SK-N-SH (cell line): ENCODE measurements around the gene XXYLT1. TPM values are rescaled to one million over a fixed set of nuclear protein-coding genes. Genes with fewer than 3 reads are reported as not detected.

Experiments used
- CTCF ChIA-PET: fragments of 300-600, 350-600 bp; formaldehyde crosslinking; extraction: SDS; loops from one replicate; lab custom pipeline; 2021; lab: Yijun Ruan, JAX
- POLR2A ChIA-PET: fragments of 350-600 bp; sonication (Branson Sonifier 250); formaldehyde crosslinking; extraction: SDS; loops from one replicate; lab custom pipeline; 2020; ENCODE audit warnings: antibody characterized with exemption, inconsistent platforms; lab: Yijun Ruan, JAX
- DNase-seq: peaks from one replicate; pipeline ENCODE4 v3.0.0; 2012
- H2AFZ ChIP-seq: fragments of 200-600 bp; sonication (generic); 2 replicates; pipeline ENCODE4 v1.8.1; 2016; ENCODE audit warnings: antibody characterized with exemption, mild to moderate bottlenecking, low read depth
- H3F3A ChIP-seq: fragments of 200-600 bp; sonication (generic); replicated peaks from 2 replicates; pipeline ENCODE3; 2016; ENCODE audit warnings: antibody characterized with exemption, mild to moderate bottlenecking; ENCODE audit not compliant: insufficient read depth
- H3K27ac ChIP-seq, 2 experiments: fragments of 200-500 bp in 1 of 2; fragments of 200-600 bp in 1 of 2; sonication (Bioruptor generic) in 1 of 2; sonication (generic), shearing (Covaris generic) in 1 of 2; 2 replicates each; pipeline versions ENCODE4 v1.5.1 to v1.6.1; 2014 to 2016; ENCODE audit warnings: low read depth in 2 of 2, inconsistent platforms in 1 of 2, low read length in 1 of 2, mild to moderate bottlenecking in 1 of 2, mixed read lengths in 1 of 2
- H3K27me3 ChIP-seq: fragments of 200-600 bp; sonication (generic), shearing (Covaris generic); 2 replicates; pipeline ENCODE4 v1.6.1; 2016; ENCODE audit warnings: mixed run types; ENCODE audit not compliant: insufficient read depth
- H3K36me3 ChIP-seq, 2 experiments: fragments of 200-500 bp in 1 of 2; fragments of 200-600 bp in 1 of 2; sonication (Bioruptor generic) in 1 of 2; sonication (generic) in 1 of 2; replicated peaks in 1 of 2; 2 replicates each; pipeline versions ENCODE3 to v1.5.1; 2014 to 2016; ENCODE audit warnings: low read length in 1 of 2, mild to moderate bottlenecking in 1 of 2; ENCODE audit not compliant: insufficient read depth in 2 of 2, control insufficient read depth in 1 of 2
- H3K4me1 ChIP-seq, 2 experiments: fragments of 200-500 bp in 1 of 2; fragments of 200-600 bp in 1 of 2; sonication (Bioruptor generic) in 1 of 2; sonication (generic), shearing (Covaris generic) in 1 of 2; 2 replicates each; pipeline versions ENCODE4 v1.5.1 to v1.6.1; 2014 to 2016; ENCODE audit warnings: low read depth in 1 of 2, low read length in 1 of 2, mixed run types in 1 of 2; ENCODE audit not compliant: insufficient read depth in 2 of 2, control insufficient read depth in 1 of 2
- H3K4me2 ChIP-seq: fragments of 200-600 bp; sonication (generic), shearing (Covaris generic); 2 replicates; pipeline ENCODE4 v1.6.1; 2017; ENCODE audit warnings: mixed run types
- H3K4me3 ChIP-seq, 2 experiments: fragments of 200-500 bp in 1 of 2; fragments of 200-600 bp in 1 of 2; sonication (Bioruptor generic) in 1 of 2; sonication (generic), shearing (Covaris generic) in 1 of 2; 2 replicates each; pipeline versions ENCODE4 v1.5.1 to v1.8.1; 2014 to 2016; ENCODE audit warnings: low read depth in 2 of 2, inconsistent platforms in 1 of 2, low read length in 1 of 2, mild to moderate bottlenecking in 1 of 2, mixed read lengths in 1 of 2, moderate library complexity in 1 of 2
- H3K79me2 ChIP-seq: fragments of 200-600 bp; sonication (generic); 2 replicates; pipeline ENCODE4 v1.8.1; 2017; ENCODE audit warnings: mild to moderate bottlenecking; ENCODE audit not compliant: insufficient read depth
- H3K9ac ChIP-seq: fragments of 200-600 bp; sonication (generic); 2 replicates; pipeline ENCODE4 v1.6.1; 2017; ENCODE audit warnings: mixed run types
- H3K9me2 ChIP-seq: fragments of 200-600 bp; sonication (generic); 2 replicates; pipeline ENCODE4 v1.6.1; 2017; ENCODE audit warnings: mixed run types
- H3K9me3 ChIP-seq: fragments of 200-600 bp; sonication (generic); 2 replicates; pipeline ENCODE4 v1.6.1; 2017; ENCODE audit warnings: mixed run types, mild to moderate bottlenecking, moderate library complexity
- H4K20me1 ChIP-seq: fragments of 200-600 bp; sonication (generic); 2 replicates; pipeline ENCODE4 v1.6.1; 2017; ENCODE audit warnings: mild to moderate bottlenecking, mixed run types; ENCODE audit not compliant: insufficient read depth
- FOSL2 ChIP-seq: IDR thresholded peaks from 2 replicates; pipeline ENCODE4 v1.4.0; 2012; ENCODE audit warnings: low read depth, mild to moderate bottlenecking, moderate library complexity, borderline replicate concordance
- FOXJ3 ChIP-seq: sonication (generic); formaldehyde crosslinking; IDR thresholded peaks from 2 replicates; pipeline ENCODE4 v1.5.1; 2020; ENCODE audit warnings: mild to moderate bottlenecking, missing genetic modification reagents
- MEF2A ChIP-seq: IDR thresholded peaks from 2 replicates; pipeline ENCODE4 v1.4.0; 2012; ENCODE audit warnings: low read depth, borderline replicate concordance
- MXI1 ChIP-seq: IDR thresholded peaks from 2 replicates; pipeline ENCODE4 v1.6.1; 2012; ENCODE audit warnings: mild to moderate bottlenecking, low read depth, low read length, improper control_type of control experiment
- NRF1 ChIP-seq: IDR thresholded peaks from 2 replicates; pipeline ENCODE4 v1.6.1; 2012; ENCODE audit warnings: low read depth, mild to moderate bottlenecking, low read length
- RAD21 ChIP-seq: IDR thresholded peaks from 2 replicates; pipeline ENCODE4 v1.6.1; 2012; ENCODE audit warnings: mild to moderate bottlenecking, low read length
- RCOR1 ChIP-seq: fragments of 150-350 bp; IDR thresholded peaks from 2 replicates; pipeline ENCODE4 v1.6.1; 2017; ENCODE audit warnings: antibody characterized with exemption, low read length
- RFX5 ChIP-seq: IDR thresholded peaks from 2 replicates; pipeline ENCODE4 v1.6.1; 2012; ENCODE audit warnings: mild to moderate bottlenecking, improper control_type of control experiment, low read length
- YY1 ChIP-seq: IDR thresholded peaks from 2 replicates; pipeline ENCODE4 v1.4.0; 2012; ENCODE audit warnings: low read depth, mild to moderate bottlenecking
- WGBS: methylation state at CpG from one replicate; pipeline ENCODE4 v1.1.6; 2017; ENCODE audit warnings: low lambda C conversion rate; 5-methylcytosine and 5-hydroxymethylcytosine counted together
- polyA plus RNA-seq, 3 experiments: library from polyadenylated mRNA; depleted of rRNA; stranded (reverse); fragments of >200 nt; gene quantifications; 2 replicates each; pipeline ENCODE4 v1.2.3, GENCODE V29; 2012
- TF ChIP-seq, protein P1 (sequence below): IDR thresholded peaks from 2 replicates; pipeline ENCODE4 v1.4.0; 2012; ENCODE audit warnings: low read depth, borderline replicate concordance

Gene XXYLT1
- polyA plus RNA-seq, 1 of the 3 experiments (the other 2 are of a cell fraction) = 22.6 TPM

DNA sequence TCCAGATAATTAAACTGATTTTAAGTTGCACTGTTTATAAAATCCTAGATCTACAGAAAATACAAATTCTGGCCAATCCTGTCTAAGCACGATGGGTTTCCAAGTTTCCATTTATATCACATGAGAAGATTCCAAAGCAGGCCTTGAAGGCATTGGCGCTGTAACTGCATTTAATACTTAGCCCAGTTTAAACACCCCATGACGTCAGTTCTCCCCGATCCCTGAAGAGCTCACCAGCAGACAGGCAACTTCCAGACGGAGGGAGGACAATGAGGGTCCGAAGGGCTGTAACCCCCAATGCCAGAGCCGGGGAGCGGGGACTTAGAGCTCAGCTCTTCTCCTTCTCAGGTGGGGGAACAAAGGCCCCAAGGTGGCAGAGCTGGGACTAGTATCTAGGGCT is 117.3 kb downstream of the XXYLT1 start:
- Histone ChIP-seq H2AFZ (no peak overlapping the region), H3K27me3 (no peaks in the 10 kb centered on the region), H3K36me3 (peaks cover 0 to 2% of the 10 kb centered on the region in 2 experiments), H3K9ac (no peak overlapping the region), H3K79me2 (peaks cover 6% of the 10 kb centered on the region; the same call in 1 of the 2 replicates), H3K4me2 (no peak overlapping the region), H3F3A (peaks cover 20% of the 10 kb centered on the region), H3K27ac (peak overlapping the region in 1 of 2 experiments; percentile 98; a peak in 2 of 4 replicates), H4K20me1 (no peaks in the 10 kb centered on the region), H3K9me2 (no peaks in the 10 kb centered on the region), H3K4me1 (peaks cover 58 to 86% of the 10 kb centered on the region in 2 experiments), H3K9me3 (no peaks in the 10 kb centered on the region), H3K4me3 (no peak overlapping the region)
- ChIA-PET POLR2A (interaction anchor here (1.2 kb wide), 1 partner anchor 18 kb away, joined by 3 read pairs; no protein-coding TSS in a partner anchor), CTCF (interaction anchor here (1.0 to 1.5 kb wide), 6 partner anchors 9 to 482 kb away, joined by 3 to 7 read pairs (median 4); partner anchors contain the start of gene LSG1)
- WGBS = 98% methylated on average over 8 of the region's 8 CpGs
- no peak for DNase-seq
- TF ChIP-seq YY1 (no peak), FOXJ3 (CRISPR knock-in tag) (no peak), MEF2A (no peak), RCOR1 (no peak)
- TF ChIP-seq, protein P1, sequence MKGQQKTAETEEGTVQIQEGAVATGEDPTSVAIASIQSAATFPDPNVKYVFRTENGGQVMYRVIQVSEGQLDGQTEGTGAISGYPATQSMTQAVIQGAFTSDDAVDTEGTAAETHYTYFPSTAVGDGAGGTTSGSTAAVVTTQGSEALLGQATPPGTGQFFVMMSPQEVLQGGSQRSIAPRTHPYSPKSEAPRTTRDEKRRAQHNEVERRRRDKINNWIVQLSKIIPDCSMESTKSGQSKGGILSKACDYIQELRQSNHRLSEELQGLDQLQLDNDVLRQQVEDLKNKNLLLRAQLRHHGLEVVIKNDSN = no peak

DNA sequence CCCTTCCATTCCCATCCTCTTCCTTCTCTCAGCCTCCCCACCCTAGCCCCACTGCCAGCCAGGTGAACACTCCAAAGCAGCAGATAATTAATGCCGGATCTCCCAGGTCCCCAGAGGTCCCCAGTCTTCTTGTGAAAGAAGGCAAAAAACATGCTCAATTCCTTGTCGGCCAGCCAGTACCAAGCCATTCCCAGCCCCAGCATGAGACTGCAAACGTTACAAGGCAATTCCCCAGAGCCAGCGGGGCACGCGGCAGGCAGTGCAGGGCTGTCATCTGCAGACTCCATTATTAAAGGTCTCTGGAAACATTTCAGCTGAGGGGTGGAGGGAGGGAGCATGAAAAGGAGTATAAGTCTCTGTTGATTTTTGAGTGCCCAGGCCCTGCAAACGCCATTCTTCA is 117.8 kb downstream of the XXYLT1 start:
- no peaks in the 10 kb centered on the region for H3K9me2 ChIP-seq
- no peaks in the 10 kb centered on the region for H3K27me3 ChIP-seq
- no peak overlapping the region for H3K4me3 ChIP-seq
- H3K27ac ChIP-seq = peak overlapping the region in 1 of 2 experiments; percentile 98; a peak in 2 of 4 replicates
- no peaks in the 10 kb centered on the region for H4K20me1 ChIP-seq
- POLR2A ChIA-PET = interaction anchor here (1.2 kb wide), 1 partner anchor 17 kb away, joined by 3 read pairs; no protein-coding TSS in a partner anchor
- peak; percentile 54 for DNase-seq
- H3K79me2 ChIP-seq = peaks cover under 1% of the 10 kb centered on the region; the same call in 1 of the 2 replicates
- H2AFZ ChIP-seq = no peak overlapping the region
- H3F3A ChIP-seq = peaks cover 20% of the 10 kb centered on the region
- no peak overlapping the region for H3K4me2 ChIP-seq
- H3K9ac ChIP-seq = no peak overlapping the region
- peaks cover 58 to 84% of the 10 kb centered on the region in 2 experiments for H3K4me1 ChIP-seq
- H3K36me3 ChIP-seq = no peaks in the 10 kb centered on the region
- 71% methylated on average over 7 of the region's 7 CpGs for WGBS
- H3K9me3 ChIP-seq = no peaks in the 10 kb centered on the region
- TF ChIP-seq RAD21 = peak; percentile 38
- TF ChIP-seq MXI1 = peak; percentile 96
- no peak for TF ChIP-seq RFX5
- CTCF ChIA-PET = interaction anchor here (1.0 to 1.5 kb wide), 7 partner anchors 9 to 482 kb away, joined by 3 to 7 read pairs (median 4); partner anchors contain the start of gene LSG1

DNA sequence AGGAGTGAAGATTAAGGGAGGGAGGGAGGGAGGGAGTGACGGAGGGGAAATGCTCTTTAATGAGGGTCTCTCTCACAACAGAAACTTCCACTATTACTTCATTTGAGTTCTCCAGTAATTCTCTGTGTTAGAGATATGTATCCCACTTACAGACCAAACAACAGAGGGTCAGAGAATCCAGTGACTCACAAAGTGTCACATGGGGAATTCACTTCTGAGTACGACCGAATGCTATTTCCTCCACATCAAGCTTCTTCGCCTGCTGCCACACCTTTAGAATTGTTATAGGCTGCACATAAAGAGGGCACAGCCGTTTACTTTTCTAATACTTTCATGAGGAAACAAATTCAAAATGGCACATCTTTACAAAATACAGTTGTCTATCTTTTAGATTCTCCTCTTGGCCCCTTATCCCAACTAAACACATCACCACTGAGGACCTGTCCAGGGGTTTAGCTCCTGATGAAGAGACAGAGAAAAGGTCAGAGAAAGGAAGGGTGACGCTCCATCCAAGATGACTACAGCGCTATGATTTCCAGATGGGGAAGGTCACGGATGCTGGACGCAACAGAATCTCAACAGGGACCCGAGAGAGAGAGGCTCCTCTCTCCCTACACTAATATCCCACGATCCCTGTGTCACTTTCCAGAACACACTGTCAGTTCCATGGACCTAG is 119.0 kb downstream of the XXYLT1 start:
- peak; percentile 34; the same call in 1 of the 2 replicates for TF ChIP-seq FOSL2
- TF ChIP-seq NRF1 = no peak
- TF ChIP-seq, protein P1 = peak; percentile 51; the same call in 1 of the 2 replicates
- TF ChIP-seq, all 33 proteins: peak for 2
- DNase-seq = no peak
- ChIA-PET POLR2A (no interaction called here), CTCF (interaction anchor here (1.0 to 1.3 kb wide), 2 partner anchors 12 to 57 kb away, joined by 3 to 4 read pairs; no protein-coding TSS in a partner anchor)
- H3K9ac ChIP-seq = no peak overlapping the region
- no peaks in the 10 kb centered on the region for H4K20me1 ChIP-seq
- H3K9me3 ChIP-seq = no peaks in the 10 kb centered on the region
- H3F3A ChIP-seq = peaks cover 20% of the 10 kb centered on the region
- H2AFZ ChIP-seq = no peak overlapping the region
- H3K36me3 ChIP-seq = no peaks in the 10 kb centered on the region
- peaks cover 58 to 74% of the 10 kb centered on the region in 2 experiments for H3K4me1 ChIP-seq
- no peaks in the 10 kb centered on the region; the same call in 1 of the 2 replicates for H3K79me2 ChIP-seq
- peak overlapping the region in 1 of 2 experiments; percentile 98; a peak in 1 of 4 replicates for H3K27ac ChIP-seq
- H3K9me2 ChIP-seq = no peaks in the 10 kb centered on the region
- no peak overlapping the region for H3K4me3 ChIP-seq
- no peaks in the 10 kb centered on the region for H3K27me3 ChIP-seq
- WGBS = 78% methylated on average over 11 of the region's 11 CpGs
- H3K4me2 ChIP-seq = 0 out of 2 replicates have a peak overlapping the region, but pooled peaks have one; percentile 5
